Large intestine (tissue), 3 donors: ENCODE results near the gene KRT32. TPM values are rescaled to one million over a fixed set of nuclear protein-coding genes. Genes with fewer than 3 reads are reported as not detected.

ENCODE experiments used
- DNase-seq, 2 donors: peaks; one replicate each; pipeline versions ENCODE4 v3.0.0 to v3.0.0-alpha.2; 2013
- H3K27ac ChIP-seq: one replicate; pipeline ENCODE4 v1.5.1; 2013; ENCODE audit warnings: low read length
- H3K27me3 ChIP-seq: 2 replicates; pipeline ENCODE4 v1.6.1; 2013; ENCODE audit warnings: low read length; ENCODE audit not compliant: control insufficient read depth, insufficient read depth
- H3K36me3 ChIP-seq: 2 replicates; pipeline ENCODE4 v1.6.1; 2013; ENCODE audit warnings: low read length; ENCODE audit not compliant: control insufficient read depth, insufficient read depth
- H3K4me1 ChIP-seq: one replicate; pipeline ENCODE4 v1.6.1; 2013; ENCODE audit warnings: low read length; ENCODE audit not compliant: control insufficient read depth, insufficient read depth
- H3K4me3 ChIP-seq: one replicate; pipeline ENCODE4 v1.5.1; 2013; ENCODE audit warnings: low read length
- H3K9me3 ChIP-seq: one replicate; pipeline ENCODE4 v1.6.1; 2013; ENCODE audit warnings: mild to moderate bottlenecking, low read depth, low read length, moderate library complexity; ENCODE audit not compliant: control insufficient read depth
- WGBS: methylation state at CpG from one replicate; pipeline ENCODE4 v1.1.5; 2013; ENCODE audit warnings: low lambda C conversion rate; ENCODE audit not compliant: insufficient coverage; 5-methylcytosine and 5-hydroxymethylcytosine counted together
- polyA plus RNA-seq: library from polyadenylated mRNA; unstranded; fragments of 120-200 nt; gene quantifications from one replicate; pipeline ENCODE4 v1.2.1, GENCODE V29; 2013

The KRT32 gene
- polyA plus RNA-seq, 1 donor: not detected

DNA sequence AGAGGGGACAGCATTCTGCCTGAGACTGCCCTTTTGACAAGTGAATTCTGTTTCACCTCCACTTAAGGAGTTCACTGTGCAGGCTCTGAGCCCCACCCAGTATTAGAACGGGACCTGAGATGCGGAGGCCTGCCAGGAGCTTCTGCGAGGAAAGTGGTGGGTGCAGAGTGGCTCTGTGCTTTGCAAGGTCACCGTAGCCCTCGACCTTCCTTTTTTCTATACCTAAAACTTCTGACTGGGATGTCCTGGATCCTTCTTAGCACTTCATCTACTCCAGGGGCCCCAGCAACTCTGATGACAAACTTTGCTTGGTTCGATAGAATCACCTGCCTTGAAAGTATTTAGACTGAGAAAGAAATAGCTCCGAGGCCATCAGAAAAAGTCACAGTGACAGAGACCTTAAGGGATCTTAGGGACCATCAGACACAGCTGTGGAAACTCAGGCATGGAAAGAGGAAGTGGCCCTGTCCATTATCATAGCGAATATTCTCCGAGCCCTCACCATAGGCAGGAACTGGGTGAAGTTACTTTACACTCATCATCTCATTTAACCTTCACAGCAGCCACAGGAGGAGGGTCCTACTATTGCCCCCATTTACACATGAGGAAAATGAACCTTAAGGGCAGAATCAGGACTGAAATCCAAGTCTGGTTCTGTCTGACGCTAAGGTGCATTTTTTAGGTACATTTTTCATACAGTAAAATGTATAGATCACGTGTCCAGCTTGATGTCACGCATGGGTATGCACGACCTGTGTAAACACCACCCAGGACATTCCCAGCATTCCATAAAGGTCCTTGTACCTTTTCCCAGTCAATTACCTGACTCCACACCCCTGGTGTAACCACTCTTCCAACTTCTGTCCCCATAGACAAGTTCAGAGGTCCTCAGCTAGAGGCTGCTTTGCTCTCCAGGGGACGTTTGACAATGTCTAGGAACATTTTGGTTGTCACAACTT, 38.9 kb upstream of the KRT32 start:
- Histone ChIP-seq H3K36me3 (no peaks in the 10 kb centered on the region), H3K4me3 (no peak overlapping the region), H3K27ac (no peak overlapping the region), H3K9me3 (no peaks in the 10 kb centered on the region), H3K27me3 (peaks cover 10% of the 10 kb centered on the region), H3K4me1 (peaks cover 7% of the 10 kb centered on the region)
- no peak for DNase-seq
- WGBS: no CpG with 5 or more reads among the region's 14 CpGs

DNA sequence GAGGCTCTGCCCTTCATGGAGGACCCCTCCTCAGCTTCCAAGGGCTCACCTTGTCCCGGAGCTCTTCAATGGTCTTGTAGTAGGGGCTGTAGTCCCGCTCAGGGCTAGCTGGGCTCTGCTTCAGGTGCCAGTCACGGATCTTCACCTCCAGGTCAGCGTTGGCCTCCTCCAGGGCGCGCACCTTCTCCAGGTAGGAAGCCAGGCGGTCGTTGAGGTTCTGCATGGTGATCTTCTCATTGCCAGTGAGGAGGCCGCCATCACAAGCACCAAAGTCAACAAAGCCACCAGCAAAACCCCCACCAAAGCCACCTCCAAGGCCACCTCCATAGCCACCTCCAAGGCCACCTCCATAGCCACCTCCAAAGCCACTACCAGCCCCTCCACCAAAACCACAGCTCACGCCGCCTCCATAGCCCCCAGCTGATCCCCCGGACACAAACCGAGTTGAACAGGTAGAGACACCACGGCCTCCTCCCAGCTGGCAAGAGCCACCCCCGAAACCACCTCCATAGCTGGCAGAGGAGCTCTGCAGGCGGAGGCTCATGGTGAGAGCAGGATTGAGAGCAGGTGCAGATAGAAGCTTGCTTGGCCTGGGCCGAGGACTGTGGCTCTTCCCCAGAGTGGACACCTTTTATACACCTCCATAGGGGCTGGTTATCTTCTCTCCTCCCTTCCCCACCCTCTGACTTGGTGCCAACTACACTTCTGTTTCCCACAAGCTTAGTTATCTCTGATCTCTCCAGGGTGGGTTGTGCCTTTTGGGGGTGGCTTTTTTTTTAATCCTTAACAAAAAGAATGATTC, 38.0 kb upstream of the KRT32 start, which contains the start of gene KRT13:
TSS of gene KRT13 (minus strand) at position 606 of the 802 bp plus-strand sequence. CDS start at position 544, 62 bp downstream.
- H3K36me3 ChIP-seq: no peaks in the 10 kb centered on the region
- H3K27me3 ChIP-seq: peaks cover 11% of the 10 kb centered on the region
- no peaks in the 10 kb centered on the region for H3K9me3 ChIP-seq
- no CpG with 5 or more reads among the region's 17 CpGs for WGBS
- H3K4me1 ChIP-seq: no peaks in the 10 kb centered on the region
- H3K4me3 ChIP-seq: no peak within 1 kb of the TSS
- H3K27ac ChIP-seq: no peak within 1 kb of the TSS
- DNase-seq: no peak

DNA sequence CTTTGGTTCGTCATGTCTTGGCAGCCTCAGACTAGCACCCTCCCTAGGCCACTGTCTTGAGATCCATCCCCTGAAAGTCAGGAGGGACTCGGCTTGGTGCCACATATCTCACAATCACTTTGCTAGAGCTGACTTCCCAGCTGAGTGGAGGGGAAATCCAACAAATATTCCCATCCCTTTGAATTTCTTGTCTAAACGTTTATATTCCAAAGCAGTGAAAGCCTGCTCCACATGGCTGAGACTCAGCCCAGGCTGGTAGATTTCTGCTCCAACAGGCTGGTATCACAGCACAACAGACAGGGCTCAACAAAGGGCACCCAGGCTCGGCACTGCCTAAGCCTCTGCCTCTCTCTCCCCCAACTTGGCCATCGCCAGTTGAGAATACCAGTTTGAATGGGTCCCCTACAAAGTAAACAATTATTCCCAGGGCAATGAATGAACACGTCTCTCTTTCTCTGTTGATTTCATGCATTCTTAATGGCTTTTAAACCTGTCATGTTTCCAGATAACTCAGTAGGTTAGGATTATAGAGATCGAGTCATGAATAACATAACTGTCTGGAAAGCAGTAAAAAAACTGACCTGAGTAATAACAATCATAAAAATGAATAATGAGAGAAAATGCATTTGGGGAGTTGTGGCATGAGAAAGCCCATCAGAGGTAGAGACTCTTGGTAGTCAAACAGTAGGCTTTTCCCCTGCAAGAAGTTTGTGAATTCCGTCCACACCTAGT, 37.2 kb upstream of the KRT32 start:
- Histone ChIP-seq H3K4me3 (no peak overlapping the region), H3K36me3 (no peaks in the 10 kb centered on the region), H3K4me1 (no peaks in the 10 kb centered on the region), H3K27me3 (peaks cover 11% of the 10 kb centered on the region), H3K27ac (no peak overlapping the region), H3K9me3 (no peaks in the 10 kb centered on the region)
- no peak for DNase-seq
- WGBS: 50% methylated on average over 1 of the region's 8 CpGs

DNA sequence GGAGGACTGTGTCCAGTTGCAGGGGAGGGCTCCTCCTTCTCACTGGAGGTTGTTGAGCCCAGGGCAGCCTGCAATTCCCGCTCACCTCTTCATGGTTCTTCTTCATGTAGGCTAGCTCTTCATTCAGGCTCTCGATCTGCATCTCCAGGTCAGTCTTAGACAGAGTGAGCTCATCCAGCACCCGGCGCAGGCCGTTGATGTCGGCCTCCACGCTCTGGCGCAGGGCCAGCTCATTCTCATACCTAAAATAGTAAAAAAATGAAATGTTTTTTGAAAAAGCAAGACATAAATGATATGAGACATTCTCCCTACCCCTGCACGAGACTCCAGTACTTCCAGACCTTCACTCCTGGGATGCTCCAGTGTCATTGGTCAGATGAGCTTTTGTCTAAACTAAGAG, 36.0 kb upstream of the KRT32 start:
- Histone ChIP-seq H3K27ac (no peak overlapping the region), H3K4me3 (no peak overlapping the region), H3K4me1 (no peaks in the 10 kb centered on the region), H3K27me3 (peaks cover 11% of the 10 kb centered on the region), H3K36me3 (no peaks in the 10 kb centered on the region), H3K9me3 (no peaks in the 10 kb centered on the region)
- no peak for DNase-seq
- WGBS: no CpG with 5 or more reads among the region's 9 CpGs

DNA sequence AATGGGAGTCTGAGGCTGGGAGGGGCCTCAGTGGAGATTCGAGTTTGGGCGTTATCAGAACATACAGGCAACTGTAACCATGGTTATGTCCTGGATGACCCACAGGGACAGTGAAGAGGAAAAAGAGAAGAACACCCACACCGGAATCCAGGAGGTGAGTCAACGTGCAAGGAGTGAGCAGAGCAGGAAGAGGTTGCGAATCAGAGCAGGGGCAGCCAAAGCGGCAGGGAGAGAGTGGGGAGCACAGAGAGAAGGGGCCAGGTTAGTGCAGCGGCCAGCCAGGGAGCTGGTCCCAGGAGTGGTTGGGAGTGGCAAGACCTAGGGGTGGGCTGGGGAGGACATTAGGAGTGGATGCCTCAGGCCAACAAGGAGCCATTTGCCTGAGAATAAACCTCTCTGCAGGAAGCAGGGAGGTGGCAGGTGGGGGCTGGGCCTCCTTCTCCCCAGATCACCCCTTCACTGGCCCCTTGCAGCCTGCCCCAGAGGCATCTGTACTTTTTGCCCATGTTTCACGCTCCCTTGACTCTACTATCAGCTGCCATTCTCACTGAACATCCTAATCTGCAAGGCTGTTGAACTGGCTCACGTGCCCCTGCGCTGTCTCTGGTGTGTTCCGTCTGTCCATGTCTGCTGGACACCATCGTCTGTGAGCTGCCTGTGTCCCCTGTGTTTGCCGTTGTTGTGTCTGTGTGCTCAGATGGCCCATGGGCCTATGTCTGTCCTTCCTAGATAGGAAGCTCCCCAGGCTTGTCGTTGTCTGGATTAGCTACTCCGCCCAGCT, 33.1 kb upstream of the KRT32 start:
- H3K27ac ChIP-seq: no peak overlapping the region
- H3K4me1 ChIP-seq: no peaks in the 10 kb centered on the region
- DNase-seq: no peak
- peaks cover 8% of the 10 kb centered on the region for H3K27me3 ChIP-seq
- H3K4me3 ChIP-seq: no peak overlapping the region
- no peaks in the 10 kb centered on the region for H3K9me3 ChIP-seq
- WGBS: 43% methylated on average over 2 of the region's 15 CpGs
- no peaks in the 10 kb centered on the region for H3K36me3 ChIP-seq

DNA sequence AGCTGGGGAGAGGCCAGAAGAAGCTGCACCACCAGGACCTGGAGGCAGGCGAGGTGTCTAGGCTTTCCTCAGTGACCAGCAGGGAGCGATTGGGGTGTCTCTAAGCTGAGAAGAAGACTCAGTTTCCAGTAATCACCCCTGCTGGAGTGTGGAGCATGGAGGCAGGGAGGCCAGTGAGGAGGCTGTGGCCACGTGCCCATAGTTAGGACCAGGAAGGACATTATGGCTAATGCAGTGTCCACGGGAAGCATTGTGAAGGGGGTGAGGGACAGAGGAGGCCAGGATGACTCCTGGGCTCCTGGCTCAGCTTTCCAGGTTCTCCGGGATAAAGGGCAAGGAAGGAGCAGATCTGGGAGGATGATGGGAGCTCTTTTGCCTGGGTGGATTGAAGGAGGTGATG, 32.5 kb upstream of the KRT32 start:
- no CpG with 5 or more reads among the region's 5 CpGs for WGBS
- no peaks in the 10 kb centered on the region for H3K4me1 ChIP-seq
- peaks cover 8% of the 10 kb centered on the region for H3K27me3 ChIP-seq
- H3K27ac ChIP-seq: no peak overlapping the region
- no peaks in the 10 kb centered on the region for H3K9me3 ChIP-seq
- no peak overlapping the region for H3K4me3 ChIP-seq
- no peak for DNase-seq
- no peaks in the 10 kb centered on the region for H3K36me3 ChIP-seq

DNA sequence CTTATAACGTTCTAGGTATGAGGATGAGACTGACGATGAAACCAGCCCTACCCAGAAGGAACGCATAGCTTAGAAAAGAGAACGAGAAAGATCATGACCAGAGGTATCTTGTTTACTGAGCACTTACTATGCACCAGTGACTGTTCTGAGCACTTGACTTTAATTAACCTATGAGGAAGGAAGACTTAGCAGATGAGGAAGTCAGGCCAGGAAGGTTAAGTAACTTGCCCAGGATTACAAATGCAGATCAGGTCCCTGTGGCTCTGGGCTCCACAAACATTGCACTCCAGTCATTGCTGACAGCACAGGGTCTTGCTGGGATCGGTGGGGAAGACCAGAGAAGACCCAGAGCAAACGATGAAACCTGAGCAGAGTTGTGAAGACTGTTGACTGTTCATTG, 31.1 kb upstream of the KRT32 start:
- Histone ChIP-seq H3K9me3 (no peaks in the 10 kb centered on the region), H3K27me3 (peaks cover 8% of the 10 kb centered on the region), H3K36me3 (no peaks in the 10 kb centered on the region), H3K4me3 (no peak overlapping the region), H3K27ac (no peak overlapping the region), H3K4me1 (no peaks in the 10 kb centered on the region)
- no peak for DNase-seq
- WGBS: no CpG with 5 or more reads among the region's 6 CpGs

DNA sequence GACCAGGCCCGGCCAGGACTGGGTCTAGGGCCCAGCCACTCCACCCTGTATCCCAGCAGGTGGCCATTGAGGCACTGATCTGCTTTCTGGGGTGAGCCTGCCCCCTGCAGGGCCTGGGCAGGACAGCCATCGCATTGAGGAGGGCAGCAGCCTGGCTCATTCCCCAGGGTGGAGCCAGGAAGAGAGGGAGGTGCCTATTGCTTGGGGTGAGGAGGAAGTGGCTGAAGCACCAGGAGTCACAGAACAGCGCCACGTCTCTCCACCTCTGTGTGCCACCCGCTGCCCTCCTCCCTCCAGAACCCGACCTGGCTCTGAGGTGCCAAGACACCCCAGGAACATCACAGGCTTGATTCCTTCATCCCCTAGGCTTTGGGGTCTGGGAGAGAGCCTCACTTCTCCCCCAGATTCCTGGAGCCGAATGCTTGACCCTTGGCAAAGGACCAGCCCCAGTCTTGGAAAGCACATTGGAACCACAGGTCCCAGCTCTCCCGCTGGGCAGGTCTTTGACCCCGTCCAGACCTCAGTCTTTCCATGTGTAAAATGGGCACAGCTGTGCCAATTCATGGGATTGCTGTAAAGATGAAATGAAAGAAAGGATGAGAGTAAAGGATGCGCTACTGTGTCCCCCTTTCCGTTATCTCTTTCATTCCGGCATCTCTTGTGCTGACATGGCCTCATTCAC, 29.8 kb upstream of the KRT32 start:
- no CpG with 5 or more reads among the region's 12 CpGs for WGBS
- no peak overlapping the region for H3K27ac ChIP-seq

DNA sequence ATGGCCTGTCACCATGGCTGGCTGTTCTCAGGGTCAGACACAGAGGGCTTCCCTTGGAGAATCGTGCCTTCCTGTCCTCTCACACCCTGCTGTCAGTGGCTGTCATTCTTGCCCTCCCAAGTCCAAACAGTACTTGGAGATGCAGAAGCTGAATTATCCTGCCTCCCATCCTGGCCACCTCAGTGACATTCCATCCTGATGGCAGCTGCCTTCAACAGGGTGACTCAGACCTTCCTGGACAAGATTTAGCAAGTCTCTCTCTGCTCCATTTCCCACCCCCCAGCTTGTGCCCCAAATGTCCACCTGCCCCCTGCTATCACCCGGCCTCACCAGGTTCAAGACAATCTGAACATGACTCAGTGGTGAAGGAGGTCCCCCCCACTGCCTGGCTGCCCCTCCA, 27.3 kb upstream of the KRT32 start:
- H3K4me3 ChIP-seq: no peak overlapping the region
- DNase-seq: no peak
- H3K36me3 ChIP-seq: no peaks in the 10 kb centered on the region
- H3K9me3 ChIP-seq: no peaks in the 10 kb centered on the region
- H3K27me3 ChIP-seq: peaks cover 10% of the 10 kb centered on the region
- WGBS: no CpG with 5 or more reads among the region's 2 CpGs
- H3K27ac ChIP-seq: no peak overlapping the region
- no peaks in the 10 kb centered on the region for H3K4me1 ChIP-seq

More for the DNA sequence above, 29.8 kb upstream of the KRT32 start:
- H3K9me3 ChIP-seq: no peaks in the 10 kb centered on the region
- peaks cover 8% of the 10 kb centered on the region for H3K27me3 ChIP-seq
- DNase-seq: peak; percentile 75 to 77
- H3K36me3 ChIP-seq: no peaks in the 10 kb centered on the region
- H3K4me3 ChIP-seq: no peak overlapping the region
- H3K4me1 ChIP-seq: no peaks in the 10 kb centered on the region
